Natural killer cell (primary cell): ENCODE results near the gene EIF4EBP3. TPM values are rescaled to one million over a fixed set of nuclear protein-coding genes. Genes with fewer than 3 reads are reported as not detected.

ENCODE experiments used
- ATAC-seq, 3 donors: fragments of 150-1000 bp in 2 of 3; fragments of 200-7000 bp in 1 of 3; cut with Tn5 transposase; 1 replicate in 1 of 3; 2 replicates in 2 of 3; pipeline ENCODE4 v1.10.0; 2021; ENCODE audit warnings: mild to moderate bottlenecking in 2 of 3, moderate library complexity in 2 of 3
- DNase-seq, 2 donors: peaks; one replicate each; pipeline versions ENCODE4 v3.0.0 to v3.0.0-alpha.2; 2013 to 2021; ENCODE audit warnings: mixed read lengths in 1 of 2
- H3K27ac ChIP-seq: one replicate; pipeline ENCODE4 v1.5.1; 2013; ENCODE audit warnings: mild to moderate bottlenecking, low read length
- H3K27me3 ChIP-seq: one replicate; pipeline ENCODE4 v1.6.1; 2013; ENCODE audit warnings: low read length; ENCODE audit not compliant: control insufficient read depth, insufficient read depth
- H3K36me3 ChIP-seq: one replicate; pipeline ENCODE4 v1.6.1; 2013; ENCODE audit warnings: low read length; ENCODE audit not compliant: control insufficient read depth, insufficient read depth
- H3K4me1 ChIP-seq: one replicate; pipeline ENCODE4 v1.6.1; 2013; ENCODE audit warnings: low read length; ENCODE audit not compliant: control insufficient read depth, insufficient read depth
- H3K4me3 ChIP-seq: one replicate; pipeline ENCODE4 v1.5.1; 2013; ENCODE audit warnings: low read length
- H3K9me3 ChIP-seq: one replicate; pipeline ENCODE4 v1.6.1; 2013; ENCODE audit warnings: low read length; ENCODE audit not compliant: control insufficient read depth, insufficient read depth
- H3K27ac Mint-ChIP-seq, 2 donors: one replicate each; pipeline ENCODE4 v1.8.0; 2022; ENCODE audit warnings: mild to moderate bottlenecking in 2 of 2, mixed read lengths in 2 of 2, moderate library complexity in 1 of 2
- H3K27me3 Mint-ChIP-seq, 2 donors: one replicate each; pipeline ENCODE4 v1.8.0; 2022; ENCODE audit warnings: low read depth in 2 of 2, mixed read lengths in 2 of 2
- H3K36me3 Mint-ChIP-seq: one replicate; pipeline ENCODE4 v1.8.0; 2022; ENCODE audit warnings: mixed read lengths
- H3K4me1 Mint-ChIP-seq, 2 donors: one replicate each; pipeline ENCODE4 v1.8.0; 2022; ENCODE audit warnings: mixed read lengths in 2 of 2
- H3K4me3 Mint-ChIP-seq: one replicate; pipeline ENCODE4 v1.8.0; 2022; ENCODE audit warnings: mild to moderate bottlenecking, moderate library complexity, mixed read lengths
- H3K9me3 Mint-ChIP-seq, 2 donors: one replicate each; pipeline ENCODE4 v1.8.0; 2022; ENCODE audit warnings: mixed read lengths in 2 of 2
- CTCF ChIP-seq: fragments of 200-600 bp; IDR thresholded peaks from one replicate; pipeline ENCODE4 v1.8.0; 2022; ENCODE audit warnings: antibody characterized with exemption
- WGBS: methylation state at CpG from one replicate; pipeline ENCODE4 v1.1.7; 2013; ENCODE audit warnings: missing lambda C conversion rate; ENCODE audit not compliant: insufficient coverage; 5-methylcytosine and 5-hydroxymethylcytosine counted together
- intact Hi-C: fragments of 100-400 bp; cut with micrococcal nuclease; formaldehyde crosslinking; loops from one replicate; pipeline ENCODE4 v1.14.2; 2022
- total RNA-seq, 4 donors: library from RNA; stranded (reverse); fragments of 120-200 nt in 1 of 4; gene quantifications; one replicate each; pipeline versions ENCODE4 v1.2.3 to v1.2.4, GENCODE V29; 2013 to 2022

The EIF4EBP3 gene
- total RNA-seq, 3 donors from 2014 or later (not counting 1 experiment from before 2014, with no cell fraction given) = 5.8 to 9.4 (median 6.0) TPM

- H3K4me1 Mint-ChIP-seq = no peaks in the 10 kb centered on the region
- H3K4me3 Mint-ChIP-seq = no peak overlapping the region
- DNase-seq (no peak), ATAC-seq (peak in 1 of 3 donors; percentile 56)
- H3K27ac ChIP-seq = peak overlapping the region; percentile 2
- WGBS = 49% methylated on average over 4 of the region's 5 CpGs
- no peaks in the 10 kb centered on the region for H3K27me3 ChIP-seq
- H3K27me3 Mint-ChIP-seq = peaks cover 0 to 2% of the 10 kb centered on the region in 2 donors
- peaks cover 7% of the 10 kb centered on the region for H3K4me1 ChIP-seq
- H3K27ac Mint-ChIP-seq = no peak overlapping the region
- no peak for TF ChIP-seq CTCF
- H3K9me3 ChIP-seq = no peaks in the 10 kb centered on the region
- H3K36me3 ChIP-seq = no peaks in the 10 kb centered on the region
- H3K36me3 Mint-ChIP-seq = no peaks in the 10 kb centered on the region
- no peak overlapping the region for H3K4me3 ChIP-seq
- H3K9me3 Mint-ChIP-seq = no peaks in the 10 kb centered on the region
- intact Hi-C loops = no loop called here
Observed at GRCh38 chr5:140595538-140596300, 48.3 kb downstream of the EIF4EBP3 start.

GRCh38 chr5:140596321-140596741, 48.9 kb downstream of the EIF4EBP3 start:
- no peak overlapping the region for H3K4me3 ChIP-seq
- H3K9me3 Mint-ChIP-seq = no peaks in the 10 kb centered on the region
- H3K9me3 ChIP-seq = no peaks in the 10 kb centered on the region
- WGBS = 95% methylated on average over 1 of the region's 1 CpG
- intact Hi-C loops = no loop called here
- no peaks in the 10 kb centered on the region for H3K27me3 ChIP-seq
- no peaks in the 10 kb centered on the region for H3K36me3 Mint-ChIP-seq
- no peak overlapping the region for H3K4me3 Mint-ChIP-seq
- H3K27ac Mint-ChIP-seq = no peak overlapping the region
- no peak for ATAC-seq
- DNase-seq = no peak
- no peak for TF ChIP-seq CTCF
- H3K27me3 Mint-ChIP-seq = peaks cover 0 to 2% of the 10 kb centered on the region in 2 donors
- H3K4me1 ChIP-seq = peaks cover 7% of the 10 kb centered on the region
- H3K4me1 Mint-ChIP-seq = no peaks in the 10 kb centered on the region
- H3K36me3 ChIP-seq = no peaks in the 10 kb centered on the region
- H3K27ac ChIP-seq = no peak overlapping the region

- 71% methylated on average over 2 of the region's 2 CpGs for WGBS
- no peaks in the 10 kb centered on the region for H3K36me3 Mint-ChIP-seq
- H3K27ac ChIP-seq = no peak overlapping the region
- DNase-seq (no peak), ATAC-seq (no peak)
- no peaks in the 10 kb centered on the region for H3K9me3 ChIP-seq
- no peaks in the 10 kb centered on the region for H3K27me3 ChIP-seq
- H3K36me3 ChIP-seq = no peaks in the 10 kb centered on the region
- no peak overlapping the region for H3K4me3 Mint-ChIP-seq
- intact Hi-C loops = no loop called here
- H3K27ac Mint-ChIP-seq = no peak overlapping the region
- peaks cover 7% of the 10 kb centered on the region for H3K4me1 ChIP-seq
- no peaks in the 10 kb centered on the region for H3K9me3 Mint-ChIP-seq
- H3K4me1 Mint-ChIP-seq = no peaks in the 10 kb centered on the region
- TF ChIP-seq CTCF = no peak
- no peak overlapping the region for H3K4me3 ChIP-seq
- H3K27me3 Mint-ChIP-seq = peaks cover 0 to 2% of the 10 kb centered on the region in 2 donors
Observed at GRCh38 chr5:140598836-140599235, 51.4 kb downstream of the EIF4EBP3 start.

Other genes with a start within 250 kb of the EIF4EBP3 start
- 10 to 100 TPM; 28.0 to 39.1 (median 37.6) TPM for gene PFDN1, start 244.6 kb upstream of the EIF4EBP3 start, total RNA-seq
- 1 to 10 TPM; 5.1 to 9.9 (median 7.8) TPM for gene HBEGF, start 201.1 kb upstream of the EIF4EBP3 start, total RNA-seq
- not detected for gene SLC4A9, start 187.5 kb upstream of the EIF4EBP3 start, total RNA-seq
- gene ANKHD1, start 145.8 kb upstream of the EIF4EBP3 start, total RNA-seq = 100 to 1,000 TPM; 225 to 239 (median 230) TPM
- gene SRA1, start 9.8 kb downstream of the EIF4EBP3 start, total RNA-seq = 10 to 100 TPM; 42.2 to 66.4 (median 59.4) TPM
- 10 to 100 TPM; 44.0 to 44.9 (median 44.4) TPM for gene APBB3, start 16.9 kb downstream of the EIF4EBP3 start, total RNA-seq
- gene SLC35A4, start 17.2 kb downstream of the EIF4EBP3 start, total RNA-seq = 10 to 100 TPM; 63.1 to 76.1 (median 72.3) TPM
- 10 to 100 TPM in 1 of 3 donors, 1 to 10 TPM in 2; 1.4 to 15.9 (median 7.0) TPM for gene CD14, start 85.5 kb downstream of the EIF4EBP3 start, total RNA-seq
- gene TMCO6, start 91.8 kb downstream of the EIF4EBP3 start, total RNA-seq = 10 to 100 TPM; 17.9 to 19.5 (median 18.8) TPM
- 10 to 100 TPM; 41.0 to 48.3 (median 42.8) TPM for gene NDUFA2, start 100.0 kb downstream of the EIF4EBP3 start, total RNA-seq
- 100 to 1,000 TPM; 144 to 204 (median 148) TPM for gene IK, start 100.2 kb downstream of the EIF4EBP3 start, total RNA-seq
- gene WDR55, start 117.2 kb downstream of the EIF4EBP3 start, total RNA-seq = 10 to 100 TPM; 42.3 to 45.1 (median 43.3) TPM
- gene DND1, start 125.9 kb downstream of the EIF4EBP3 start, total RNA-seq = 1 to 10 TPM in 2 of 3 donors, under 1 TPM in 1; 0.90 to 1.1 (median 1.1) TPM
- gene HARS1, start 143.7 kb downstream of the EIF4EBP3 start, total RNA-seq = 10 to 100 TPM; 62.4 to 73.8 (median 68.3) TPM
- gene HARS2, start 143.8 kb downstream of the EIF4EBP3 start, total RNA-seq = 10 to 100 TPM; 42.5 to 48.4 (median 45.6) TPM
- 10 to 100 TPM; 47.0 to 50.4 (median 49.5) TPM for gene ZMAT2, start 152.8 kb downstream of the EIF4EBP3 start, total RNA-seq
- gene PCDHA1, start 238.5 kb downstream of the EIF4EBP3 start, total RNA-seq = not detected
- not detected for gene PCDHA2, start 247.2 kb downstream of the EIF4EBP3 start, total RNA-seq